HEK293 (cell line): Measurements from ENCODE around the gene ZBTB1.

Experiments
- CTCF ChIP-seq: fragments of 450-650 bp; formaldehyde crosslinking; IDR thresholded peaks from 2 replicates; pipeline ENCODE4 v1.5.1; 2016; ENCODE audit warnings: missing biosample characterization, missing genetic modification characterization
- GLIS1 ChIP-seq: fragments of 450-650 bp; formaldehyde crosslinking; IDR thresholded peaks from 2 replicates; pipeline ENCODE4 v1.5.1; 2016; ENCODE audit warnings: missing biosample characterization, missing genetic modification characterization
- KLF1 ChIP-seq: fragments of 450-650 bp; formaldehyde crosslinking; IDR thresholded peaks from 2 replicates; pipeline ENCODE4 v1.5.1; 2016; ENCODE audit warnings: missing biosample characterization, missing genetic modification characterization
- RBAK ChIP-seq: fragments of 450-650 bp; formaldehyde crosslinking; IDR thresholded peaks from 2 replicates; pipeline ENCODE4 v1.5.1; 2016; ENCODE audit warnings: missing biosample characterization, missing genetic modification characterization
- REST ChIP-seq: fragments of 450-650 bp; formaldehyde crosslinking; IDR thresholded peaks from 2 replicates; pipeline ENCODE4 v1.5.1; 2016; ENCODE audit warnings: missing biosample characterization, missing genetic modification characterization
- ZBTB21 ChIP-seq: fragments of 450-650 bp; formaldehyde crosslinking; IDR thresholded peaks from 2 replicates; pipeline ENCODE4 v1.5.1; 2017; ENCODE audit warnings: missing biosample characterization, missing genetic modification characterization
- ZNF174 ChIP-seq: fragments of 450-650 bp; formaldehyde crosslinking; IDR thresholded peaks from 2 replicates; pipeline ENCODE4 v1.5.0; 2017; ENCODE audit warnings: missing biosample characterization, mild to moderate bottlenecking, missing genetic modification characterization
- ZNF274 ChIP-seq, 2 experiments: fragments of 200-500 bp in 1 of 2; fragments of 450-650 bp in 1 of 2; sonication (Bioruptor generic) in 1 of 2; formaldehyde crosslinking in 1 of 2; IDR thresholded peaks; 2 replicates each; pipeline versions ENCODE4 v1.5.1 to v1.6.1; 2014 to 2016; ENCODE audit warnings: borderline replicate concordance in 1 of 2, inconsistent platforms in 1 of 2, low read length in 1 of 2, missing biosample characterization in 1 of 2, missing genetic modification characterization in 1 of 2
- ZNF280C ChIP-seq: fragments of 450-650 bp; formaldehyde crosslinking; IDR thresholded peaks from 2 replicates; pipeline ENCODE4 v1.5.1; 2016; ENCODE audit warnings: missing biosample characterization, missing genetic modification characterization
- ZNF558 ChIP-seq: fragments of 450-650 bp; formaldehyde crosslinking; IDR thresholded peaks from 2 replicates; pipeline ENCODE4 v1.5.1; 2016; ENCODE audit warnings: missing biosample characterization, missing genetic modification characterization
- ZNF561 ChIP-seq: fragments of 450-650 bp; IDR thresholded peaks from 2 replicates; pipeline ENCODE4 v1.5.1; 2018; ENCODE audit warnings: missing biosample characterization, missing genetic modification characterization, borderline replicate concordance
- ZNF701 ChIP-seq: fragments of 450-650 bp; formaldehyde crosslinking; IDR thresholded peaks from 2 replicates; pipeline ENCODE4 v1.5.1; 2016; ENCODE audit warnings: missing biosample characterization, missing genetic modification characterization
- ZSCAN5A ChIP-seq: fragments of 450-650 bp; formaldehyde crosslinking; IDR thresholded peaks from 2 replicates; pipeline ENCODE4 v1.5.1; 2016; ENCODE audit warnings: missing biosample characterization, missing genetic modification characterization

- TF ChIP-seq ZNF274 (IDR thresholded peaks at IDR 0.05; ENCODE audit: low read length) (no peak), ZNF274 (tag by site-specific recombination; IDR thresholded peaks at IDR 0.05; ENCODE audit: borderline replicate concordance) (no peak), CTCF (no peak), ZNF558 (no peak), ZBTB21 (tag by site-specific recombination) (no peak), KLF1 (tag by site-specific recombination) (no peak), ZNF174 (tag by site-specific recombination) (no peak), REST (tag by site-specific recombination) (no peak), GLIS1 (tag by site-specific recombination) (no peak), ZNF701 (no peak), ZNF561 (tag by site-specific recombination) (no peak), ZSCAN5A (tag by site-specific recombination) (no peak), ZNF280C (tag by site-specific recombination) (no peak), RBAK (tag by site-specific recombination) (no peak)
These were observed 57.9 kb downstream of the ZBTB1 start for GRCh38 chr14:64562436-64562835.
